CD4-positive, alpha-beta T cell treated with Interleukin-15 for 1 hour (primary cell): ENCODE data around the gene LAMC3.
"Not testable (repeated sequence)": the region's sequence is repeated elsewhere in the genome, so short reads cannot be mapped to it uniquely, and the experiment has no call there.

Experiments
- DNase-seq: peaks from one replicate; pipeline ENCODE4 v3.0.0-alpha.2; 2020

LAMC3 gene

DNA sequence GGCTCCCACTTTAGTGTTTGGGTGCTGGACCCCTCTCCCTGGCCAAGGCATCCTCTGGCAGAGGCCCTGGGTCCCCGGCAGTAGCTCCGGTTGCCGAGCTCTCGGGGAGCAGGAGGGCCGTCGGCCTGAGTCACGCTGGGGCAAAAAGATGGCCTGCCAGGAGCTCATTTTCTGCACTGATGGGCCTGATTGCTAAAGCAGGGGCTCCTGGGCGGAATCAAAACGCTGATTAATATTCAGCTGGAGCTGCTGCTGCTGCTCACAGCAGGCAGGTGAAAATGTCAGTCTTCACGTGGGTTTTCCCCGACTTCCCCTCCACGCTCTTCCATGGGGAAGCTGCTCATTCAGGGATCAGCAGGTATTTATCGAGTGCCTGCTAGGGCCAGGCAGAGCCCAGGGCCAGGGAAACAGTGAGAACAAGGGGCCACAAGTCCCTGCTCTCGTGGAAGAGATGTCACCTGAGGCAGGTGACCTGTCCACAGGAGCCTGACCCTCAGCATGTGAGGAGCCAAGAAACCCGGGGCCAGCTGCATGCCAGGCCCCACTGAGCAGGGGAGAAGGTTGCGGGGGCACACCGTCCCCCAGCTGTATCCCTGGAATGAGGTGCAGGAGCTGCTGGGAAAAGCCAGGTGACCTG is 22.1 kb downstream of the LAMC3 start:
- no peak for DNase-seq

- no peak for DNase-seq
Observed at GRCh38 chr9:131031642-131032005, 22.6 kb downstream of the LAMC3 start.

DNA sequence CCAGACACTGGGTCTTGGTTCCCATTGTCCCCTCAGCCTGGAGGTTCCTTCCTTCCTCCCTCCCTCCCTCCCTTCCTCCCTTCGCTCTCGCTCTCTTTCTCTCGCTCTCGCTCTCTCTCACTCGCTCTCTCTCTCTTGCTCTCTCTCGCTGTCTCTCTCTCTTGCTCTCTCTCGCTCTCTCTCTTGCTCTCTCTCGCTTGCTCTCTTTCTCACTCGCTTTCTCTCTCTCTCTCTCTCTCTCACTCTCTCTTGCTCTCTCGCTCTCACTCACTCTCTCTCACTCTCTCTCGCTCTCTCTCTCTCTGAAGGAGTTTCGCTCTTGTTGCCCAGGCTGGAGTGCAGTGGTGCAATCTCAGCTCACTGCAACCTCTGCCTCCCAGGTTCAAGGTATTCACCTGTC is 23.4 kb downstream of the LAMC3 start:
- DNase-seq, result no peak

- no peak for DNase-seq
Observed at GRCh38 chr9:131033269-131034224, 24.6 kb downstream of the LAMC3 start.

DNA sequence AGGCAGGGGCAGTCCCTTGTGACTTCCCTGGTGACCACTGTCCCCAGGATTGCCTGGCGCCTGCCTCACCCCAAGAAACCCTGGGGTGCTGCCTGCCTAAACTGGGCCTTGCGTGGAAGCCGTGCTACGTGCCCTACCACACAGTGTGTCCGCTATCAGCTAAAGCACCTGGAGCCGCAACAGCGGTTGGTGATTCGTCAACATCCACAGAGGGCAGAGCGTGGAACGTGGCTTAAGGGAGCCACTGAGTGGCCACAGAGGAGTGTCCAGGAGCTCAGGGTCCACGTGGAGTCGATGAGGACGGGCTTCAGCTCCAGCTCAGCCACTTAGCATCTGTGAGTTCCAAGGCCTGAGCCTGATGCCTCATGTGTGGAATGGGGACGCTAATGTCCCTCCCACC is 25.3 kb downstream of the LAMC3 start:
- DNase-seq, result no peak

DNA sequence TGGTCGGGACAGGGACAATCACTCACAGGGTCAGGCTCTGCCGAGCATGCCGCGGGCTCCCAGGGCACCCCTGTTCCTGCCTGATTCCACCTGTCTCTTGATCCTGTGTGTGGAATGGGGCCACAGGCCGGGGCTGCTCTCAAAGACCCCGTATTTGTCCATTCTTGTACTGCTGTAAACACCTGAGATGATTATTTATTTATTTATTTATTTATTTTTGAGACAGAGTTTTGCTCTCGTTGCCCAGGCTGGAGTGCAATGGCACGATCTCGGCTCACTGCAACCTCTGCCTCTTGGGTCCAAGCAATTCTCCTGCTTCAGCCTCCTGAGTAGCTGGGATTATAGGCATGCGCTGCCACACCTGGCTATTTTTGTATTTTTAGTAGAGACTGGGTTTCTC is 25.8 kb downstream of the LAMC3 start:
- not testable (repeated sequence) for DNase-seq

- no peak for DNase-seq
Observed at GRCh38 chr9:131035548-131035947, 26.6 kb downstream of the LAMC3 start.

- DNase-seq, result no peak
Observed at GRCh38 chr9:131036071-131036470, 27.1 kb downstream of the LAMC3 start.

DNA sequence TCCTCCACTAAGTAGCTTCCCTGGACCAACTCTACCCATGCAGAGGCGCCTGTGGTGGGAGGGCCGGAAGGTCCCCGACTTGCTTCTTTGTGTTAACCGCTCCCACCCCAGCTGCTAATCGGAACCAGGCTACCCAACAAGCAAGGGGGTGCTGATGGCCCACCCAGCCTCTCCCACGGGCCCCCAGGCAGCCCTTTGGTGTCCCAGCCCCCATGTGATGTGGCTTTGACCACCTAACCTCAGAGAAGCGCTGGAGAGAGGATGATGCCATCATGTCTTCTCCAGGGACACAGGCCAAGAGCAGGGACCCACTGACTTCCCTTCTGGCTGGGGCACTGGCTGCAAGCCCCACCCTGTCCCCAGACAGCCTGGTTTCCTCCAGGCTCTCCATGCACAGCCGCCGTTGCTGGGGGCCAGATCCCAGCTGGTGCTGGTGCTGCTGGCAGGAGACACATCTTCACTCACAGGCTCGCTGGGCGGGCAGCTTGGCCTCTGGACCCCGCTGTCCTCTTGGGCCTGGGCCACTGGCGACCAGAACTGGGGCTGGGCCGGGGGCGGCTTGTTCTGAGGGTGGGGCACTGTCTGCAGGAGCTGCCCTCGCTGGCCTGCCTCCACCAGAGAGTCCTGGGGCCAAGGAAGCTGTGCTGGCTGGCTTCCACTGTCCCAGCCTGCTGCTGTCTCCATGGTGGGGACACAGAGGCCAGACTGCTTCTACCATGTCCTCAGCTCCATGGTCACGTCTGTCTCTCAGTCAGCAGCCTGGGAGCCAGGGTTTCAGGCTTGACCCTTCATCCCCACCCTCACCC is 27.8 kb downstream of the LAMC3 start:
- DNase-seq, result no peak

DNA sequence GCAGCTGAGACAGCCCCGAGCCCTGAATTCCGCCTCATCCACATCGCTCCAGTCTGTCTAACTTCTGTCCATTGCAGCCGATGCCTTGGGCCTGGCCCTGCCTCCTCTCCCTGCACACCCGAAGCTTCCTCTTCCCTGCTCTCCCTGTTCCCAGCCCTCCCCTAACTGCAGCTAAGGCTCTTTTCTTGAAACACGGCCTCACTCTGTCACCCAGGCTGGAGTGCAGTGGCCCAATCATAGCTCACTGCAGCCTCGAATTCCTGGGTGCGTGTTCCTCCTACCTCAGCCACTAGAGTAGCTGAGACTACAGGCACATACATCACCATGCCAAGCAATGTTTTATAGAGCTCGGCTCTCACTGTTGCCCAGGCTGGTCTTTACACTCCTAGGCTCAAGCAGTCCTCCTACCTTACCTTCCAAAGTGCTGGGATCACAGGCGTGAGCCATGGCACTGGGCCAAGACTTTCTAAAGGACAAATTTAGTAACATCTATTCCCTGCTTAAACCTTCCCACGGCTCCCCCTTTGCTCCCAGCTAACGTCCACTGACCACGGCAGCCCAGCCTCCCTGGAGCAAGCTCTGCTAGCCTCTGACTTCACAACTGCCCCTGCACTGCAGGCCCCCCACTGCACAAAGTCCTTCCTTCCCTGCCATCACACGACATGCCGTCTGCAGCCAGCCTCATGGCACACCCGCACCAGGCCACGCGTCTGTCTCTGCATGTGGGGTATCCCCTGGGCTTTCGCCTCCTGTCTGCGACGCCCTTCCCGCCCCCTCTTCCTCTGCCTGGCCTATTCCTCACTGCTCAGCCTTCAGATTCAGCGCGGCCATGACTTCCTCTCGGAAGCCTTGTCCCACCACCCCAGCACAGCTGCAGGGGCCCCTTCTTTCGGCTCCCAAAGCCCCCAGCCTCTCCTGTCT is 28.6 kb downstream of the LAMC3 start:
- DNase-seq, result no peak

DNA sequence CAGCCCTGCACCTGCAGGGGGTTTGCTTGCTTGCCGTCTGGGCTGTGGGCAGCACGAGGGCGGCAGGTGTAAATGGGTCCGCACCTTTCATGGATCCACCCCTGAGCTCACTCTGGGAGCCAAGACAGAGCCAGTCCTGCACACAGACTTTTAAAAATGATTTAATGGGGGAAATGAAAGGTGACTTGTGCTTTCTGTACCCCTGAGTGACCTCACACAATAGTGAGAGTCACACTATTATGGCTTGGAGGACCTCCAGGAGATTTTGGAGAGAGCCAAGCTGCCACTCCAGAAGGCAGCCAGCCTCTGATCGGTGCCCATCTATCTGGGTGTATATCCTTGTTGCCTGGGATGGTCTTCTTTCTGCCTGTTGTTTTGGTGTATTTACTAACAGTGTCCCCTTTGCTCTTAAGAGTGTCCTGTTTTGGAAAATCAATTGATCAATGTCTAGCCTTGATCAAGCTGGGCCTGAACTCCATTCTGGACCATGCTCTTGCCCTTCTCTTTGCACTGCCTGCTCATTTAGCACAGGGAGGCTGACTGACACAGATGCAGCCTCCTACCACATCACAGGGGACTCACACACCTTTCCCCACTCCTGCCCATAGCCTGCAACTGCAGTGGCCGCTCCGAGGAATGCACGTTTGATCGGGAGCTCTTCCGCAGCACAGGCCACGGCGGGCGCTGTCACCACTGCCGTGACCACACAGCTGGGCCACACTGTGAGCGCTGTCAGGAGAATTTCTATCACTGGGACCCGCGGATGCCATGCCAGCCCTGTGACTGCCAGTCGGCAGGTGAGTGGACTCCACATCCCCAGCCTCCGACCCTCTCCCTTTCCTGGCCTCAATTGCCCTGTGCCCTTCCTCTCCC is 29.5 kb downstream of the LAMC3 start:
- no peak for DNase-seq

GRCh38 chr9:131039129-131039954 is 30.4 kb downstream of the LAMC3 start:
- DNase-seq, result no peak

DNA sequence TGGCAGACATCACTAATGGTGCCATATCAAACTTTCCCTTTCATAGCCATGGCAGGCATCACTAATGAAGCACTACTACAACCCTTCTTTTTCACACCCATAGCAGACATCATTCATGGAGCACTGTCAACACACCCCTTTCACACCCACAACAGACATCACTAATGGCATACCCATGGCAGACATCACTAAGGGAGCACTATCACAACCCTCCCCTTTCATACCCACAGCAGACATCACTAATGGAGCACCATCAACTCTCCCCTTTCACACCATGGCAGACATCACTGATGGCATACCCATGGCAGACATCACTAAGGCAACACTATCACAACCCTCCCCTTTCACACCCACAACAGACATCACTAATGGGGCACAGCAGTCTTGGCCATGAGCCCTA is 33.7 kb downstream of the LAMC3 start:
- no peak for DNase-seq

DNA sequence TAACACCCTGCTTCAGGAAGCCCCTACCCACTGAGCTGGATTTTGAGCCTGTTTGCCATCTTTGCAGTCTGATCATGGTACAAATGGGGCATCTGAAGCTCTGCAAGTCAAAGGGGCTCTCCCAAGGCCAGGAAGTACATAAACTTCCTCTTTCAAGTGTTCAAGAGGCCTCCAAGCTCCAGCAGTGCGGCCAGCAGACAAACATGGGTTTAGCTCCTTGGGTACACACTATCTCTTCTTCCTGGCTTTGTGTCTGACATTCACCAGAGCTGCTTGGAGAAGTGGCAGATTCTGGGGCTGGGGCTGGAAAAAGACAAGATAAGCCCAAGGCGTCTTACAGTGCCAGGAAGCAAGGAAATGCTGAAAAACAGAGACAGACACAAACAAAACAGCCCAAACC is 34.1 kb downstream of the LAMC3 start:
- DNase-seq, result no peak

DNA sequence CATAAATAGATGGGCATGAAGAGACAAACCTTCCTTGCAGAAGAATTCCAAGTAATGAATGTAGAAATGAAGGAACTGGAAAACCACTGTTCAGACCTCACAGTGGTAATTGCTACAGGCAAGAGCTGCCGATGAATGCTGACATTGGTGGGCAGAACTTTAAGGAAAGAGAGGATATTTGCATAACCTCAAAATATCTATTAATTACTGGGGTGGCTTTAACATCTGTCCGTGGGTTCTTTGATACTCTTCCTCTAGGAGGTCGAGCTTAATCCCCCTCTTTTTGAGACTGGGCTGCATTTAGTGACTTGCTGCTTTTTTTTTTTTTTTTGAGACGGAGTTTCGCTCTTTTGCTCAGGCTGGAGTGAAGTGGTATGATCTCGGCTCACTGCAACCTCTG is 34.7 kb downstream of the LAMC3 start:
- no peak for DNase-seq

DNA sequence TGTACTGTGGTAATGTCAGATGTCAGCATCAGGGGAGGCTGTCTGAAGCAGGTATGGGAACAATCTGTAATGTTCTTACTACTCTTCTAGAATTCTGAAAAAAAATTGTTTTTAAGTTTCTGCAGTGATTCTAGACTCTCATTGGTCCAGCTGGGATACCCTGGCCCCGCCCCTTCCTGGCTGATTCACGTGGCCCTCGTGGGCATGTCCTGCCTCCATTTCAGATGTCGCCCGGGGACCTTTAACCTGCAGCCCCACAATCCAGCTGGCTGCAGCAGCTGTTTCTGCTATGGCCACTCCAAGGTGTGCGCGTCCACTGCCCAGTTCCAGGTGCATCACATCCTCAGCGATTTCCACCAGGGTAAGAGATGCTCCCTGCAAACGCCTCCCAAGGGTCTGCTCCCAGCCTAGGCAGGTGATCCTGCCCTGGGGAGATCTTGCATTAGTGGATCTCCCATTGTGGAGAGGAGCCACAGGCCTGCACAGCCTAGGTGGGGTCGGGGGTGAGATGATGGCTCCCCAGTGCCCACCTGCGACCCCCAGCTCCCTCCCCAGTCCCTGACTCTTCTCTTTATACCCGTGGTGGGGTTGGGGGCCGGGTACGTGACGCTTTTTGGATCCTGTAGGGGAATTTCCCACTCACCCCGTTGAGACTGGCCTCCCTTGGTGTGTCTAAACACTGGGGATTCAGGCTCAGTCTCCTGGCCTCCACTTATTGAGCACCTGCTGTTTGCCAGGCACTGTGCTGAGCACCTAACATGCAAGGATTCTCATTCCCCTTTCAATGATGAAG is 36.5 kb downstream of the LAMC3 start:
- peak; percentile 39 for DNase-seq

GRCh38 chr9:131046093-131046380 is 37.1 kb downstream of the LAMC3 start:
- no peak for DNase-seq

DNA sequence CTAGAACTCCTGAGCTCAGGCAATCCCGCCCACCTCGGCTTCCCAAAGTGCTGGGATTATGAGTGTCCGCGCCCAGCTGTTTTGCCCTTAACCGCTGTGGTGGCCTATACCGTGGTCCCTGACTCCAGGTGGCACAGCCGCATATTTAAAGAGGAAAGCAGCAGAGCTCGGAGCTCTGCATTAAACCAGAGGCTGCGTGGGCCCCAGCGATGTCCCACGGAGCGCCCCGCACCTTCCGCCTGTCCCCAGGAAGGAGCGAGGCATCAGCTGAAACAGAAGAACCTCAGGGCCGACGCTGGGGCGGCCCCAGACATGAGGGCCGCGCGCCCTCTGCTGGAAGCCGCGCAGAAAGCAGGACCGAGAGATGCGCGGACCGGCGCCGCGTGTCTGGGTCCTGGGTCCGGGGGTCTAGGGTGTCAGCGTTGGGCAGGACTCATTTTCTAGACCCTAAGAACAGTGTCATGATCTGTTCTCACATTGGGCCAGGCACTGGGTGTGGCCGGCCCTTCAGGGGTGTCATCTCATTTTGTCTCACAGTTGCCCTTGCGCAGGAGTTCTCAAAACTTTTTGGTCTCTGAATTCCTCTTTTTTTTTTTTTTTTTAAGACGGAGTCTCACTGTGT is 37.7 kb downstream of the LAMC3 start:
- peak; percentile 70 for DNase-seq

GRCh38 chr9:131048332-131048731 is 39.4 kb downstream of the LAMC3 start:
- no peak for DNase-seq
